Smooth muscle cell (in vitro differentiated cells): ENCODE results near the gene NKAIN4. TPM values are rescaled to one million over a fixed set of nuclear protein-coding genes. Genes with fewer than 3 reads are reported as not detected.

Source experiments
- DNase-seq: peaks from one replicate; lab custom pipeline; 2025; ENCODE audit not compliant: unreplicated experiment; lab: John Stamatoyannopoulos, UW
- H2AFZ ChIP-seq: fragments of 200-600 bp; sonication (generic); 2 replicates; pipeline ENCODE4 v1.6.0; 2016; ENCODE audit warnings: antibody characterized with exemption, low read depth, mild to moderate bottlenecking
- H3F3A ChIP-seq: fragments of 200-600 bp; sonication (generic); 2 replicates; pipeline ENCODE4 v1.6.0; 2017; ENCODE audit warnings: antibody characterized with exemption, low read depth
- H3K27ac ChIP-seq: fragments of 200-600 bp; sonication (generic); 2 replicates; pipeline ENCODE4 v1.5.1; 2016; ENCODE audit warnings: low read depth, mild to moderate bottlenecking
- H3K27me3 ChIP-seq: fragments of 200-600 bp; sonication (generic); 2 replicates; pipeline ENCODE4 v1.6.1; 2016; ENCODE audit warnings: low read depth, mild to moderate bottlenecking
- H3K36me3 ChIP-seq: fragments of 200-600 bp; sonication (generic); 2 replicates; pipeline ENCODE4 v1.5.1; 2016; ENCODE audit warnings: low read depth
- H3K4me1 ChIP-seq: fragments of 200-600 bp; sonication (generic); 2 replicates; pipeline ENCODE4 v1.5.1; 2016; ENCODE audit warnings: low read depth
- H3K4me2 ChIP-seq: fragments of 200-600 bp; sonication (generic); 2 replicates; pipeline ENCODE4 v1.6.0; 2016; ENCODE audit warnings: mild to moderate bottlenecking
- H3K4me3 ChIP-seq: fragments of 200-600 bp; sonication (generic); 2 replicates; pipeline ENCODE4 v1.5.1; 2016; ENCODE audit warnings: mild to moderate bottlenecking
- H3K79me2 ChIP-seq: fragments of 200-600 bp; sonication (generic); 2 replicates; pipeline ENCODE4 v1.6.0; 2016; ENCODE audit warnings: low read depth, mild to moderate bottlenecking
- H3K9ac ChIP-seq: fragments of 200-600 bp; sonication (generic); 2 replicates; pipeline ENCODE4 v1.6.0; 2016; ENCODE audit warnings: low read depth
- H3K9me3 ChIP-seq: fragments of 200-600 bp; sonication (generic); replicated peaks from 2 replicates; pipeline ENCODE4 v1.5.1; 2016; ENCODE audit warnings: low read depth
- H4K20me1 ChIP-seq: fragments of 200-600 bp; sonication (generic); 2 replicates; pipeline ENCODE4 v1.6.0; 2016; ENCODE audit warnings: low read depth
- CTCF ChIP-seq: fragments of 200-600 bp; sonication (generic); IDR thresholded peaks from 2 replicates; pipeline ENCODE4 v1.5.1; 2017; ENCODE audit warnings: borderline replicate concordance, mild to moderate bottlenecking, antibody characterized with exemption; ENCODE audit not compliant: insufficient read depth, poor library complexity, severe bottlenecking
- WGBS: methylation state at CpG from one replicate; pipeline ENCODE4 v1.1.7; 2016; ENCODE audit warnings: low lambda C conversion rate; 5-methylcytosine and 5-hydroxymethylcytosine counted together
- polyA plus RNA-seq: library from polyadenylated mRNA; unstranded; fragments of >200 nt; fragmentation: Nextera tagmentation; extraction: Ambion mirVana; gene quantifications from 2 replicates; pipeline ENCODE4 v1.2.1, GENCODE V29; 2016
- total RNA-seq: library from RNA; depleted of rRNA; stranded (reverse); fragments of >200 nt; gene quantifications from 2 replicates; pipeline ENCODE4 v1.2.3, GENCODE V29; 2014

NKAIN4 gene
- total and polyA plus RNA-seq, 2 experiments from 2014 or later: 19.8 to 50.0 TPM

GRCh38 chr20:63286781-63287696 lies 32.8 kb upstream of the NKAIN4 start:
- H3K4me3 ChIP-seq: no peak overlapping the region
- peaks cover 6% of the 10 kb centered on the region for H3K36me3 ChIP-seq
- peaks cover 3% of the 10 kb centered on the region for H3K4me1 ChIP-seq
- no peaks in the 10 kb centered on the region for H3K79me2 ChIP-seq
- no peak overlapping the region for H3K4me2 ChIP-seq
- peaks cover 5% of the 10 kb centered on the region for H3F3A ChIP-seq
- H3K9ac ChIP-seq: no peak overlapping the region
- no peaks in the 10 kb centered on the region for H3K9me3 ChIP-seq
- H3K27ac ChIP-seq: no peak overlapping the region
- no peak overlapping the region for H2AFZ ChIP-seq
- H3K27me3 ChIP-seq: no peaks in the 10 kb centered on the region
- no peak for DNase-seq
- no peak for TF ChIP-seq CTCF
- 96% methylated on average over 23 of the region's 23 CpGs for WGBS
- peaks cover 98% of the 10 kb centered on the region for H4K20me1 ChIP-seq

DNA sequence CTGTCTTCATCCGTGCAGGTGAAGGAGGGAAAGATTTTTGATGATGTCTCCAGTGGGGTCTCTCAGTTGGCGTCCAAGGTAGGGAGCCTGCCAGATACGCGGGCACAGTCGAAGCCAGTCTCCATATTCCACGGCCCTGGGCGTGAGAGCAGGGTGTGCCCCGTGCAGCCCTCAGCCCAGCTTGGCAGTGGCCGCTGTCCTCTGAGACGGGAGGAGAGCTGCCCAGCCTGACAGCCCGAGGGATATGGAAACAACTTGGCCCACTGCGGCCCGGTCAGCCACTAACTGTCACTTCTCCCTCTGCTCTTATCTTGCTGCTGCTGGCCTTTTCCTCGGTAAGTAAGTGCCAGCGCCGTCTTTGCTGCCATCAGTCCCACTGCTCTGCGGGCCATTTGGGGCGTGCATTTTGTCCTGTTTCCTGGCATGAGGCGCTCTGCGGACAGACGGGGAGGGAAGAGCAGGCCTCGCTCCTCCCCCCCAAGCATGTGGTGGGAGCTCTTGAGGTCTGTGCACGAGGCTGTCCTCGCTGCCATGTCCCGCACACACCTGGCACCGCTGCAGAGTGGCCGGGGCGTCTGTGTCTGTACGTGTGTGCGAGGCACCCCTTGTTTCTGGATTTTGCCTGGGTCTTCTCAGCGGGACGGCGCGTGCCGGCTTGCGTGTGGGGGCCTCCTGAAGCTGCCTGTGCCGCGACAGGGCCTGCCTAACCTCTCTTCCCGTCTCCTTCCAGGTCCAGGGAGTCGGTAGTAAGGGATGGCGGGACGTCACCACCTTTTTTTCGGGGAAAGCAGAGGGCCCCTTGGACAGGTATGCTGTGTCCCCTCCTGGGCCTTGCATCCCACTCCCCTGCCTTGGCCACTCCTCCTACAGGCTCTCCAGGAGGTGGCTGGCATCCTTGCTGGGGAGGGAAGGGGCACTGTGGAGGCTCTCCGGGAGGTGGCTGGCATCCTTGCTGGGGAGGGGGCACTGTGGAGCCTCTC lies 31.7 kb upstream of the NKAIN4 start:
- Histone ChIP-seq H3K4me1 (peaks cover 2% of the 10 kb centered on the region), H3F3A (peaks cover 4% of the 10 kb centered on the region), H4K20me1 (peaks cover 99% of the 10 kb centered on the region)

DNA sequence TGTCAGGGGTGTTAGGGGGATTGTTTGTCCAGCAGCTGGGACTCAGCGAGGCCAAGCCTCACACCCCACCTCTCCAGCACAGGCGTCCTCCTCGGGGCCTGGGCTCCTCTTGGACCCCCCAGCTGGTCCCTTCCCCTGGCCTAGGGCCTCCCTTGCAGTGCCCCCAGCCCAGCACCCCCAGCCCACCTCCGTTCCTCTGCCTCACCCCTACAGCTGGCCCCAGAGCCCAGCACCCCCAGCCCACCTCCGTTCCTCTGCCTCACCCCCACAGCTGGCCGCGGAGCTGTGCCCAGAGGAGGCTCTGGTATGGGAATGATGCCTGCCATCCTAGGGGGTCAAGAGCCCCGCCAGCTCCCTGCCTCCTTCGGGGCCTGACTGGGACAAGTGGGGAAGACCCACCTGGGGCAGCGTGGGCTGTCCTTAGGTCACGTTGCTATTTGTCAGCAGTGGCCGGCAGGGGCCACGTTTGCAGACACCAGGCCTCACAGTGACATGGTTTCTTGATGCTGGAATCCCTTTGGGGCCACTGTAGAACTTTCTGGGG lies 30.8 kb upstream of the NKAIN4 start:
- Histone ChIP-seq H3K4me2 (no peak overlapping the region), H4K20me1 (peaks cover 99% of the 10 kb centered on the region), H2AFZ (no peak overlapping the region), H3K79me2 (peaks cover 3% of the 10 kb centered on the region), H3K4me1 (no peaks in the 10 kb centered on the region), H3K27me3 (no peaks in the 10 kb centered on the region), H3K27ac (no peak overlapping the region), H3K9ac (no peak overlapping the region), H3K9me3 (no peaks in the 10 kb centered on the region), H3F3A (no peaks in the 10 kb centered on the region), H3K36me3 (peaks cover 6% of the 10 kb centered on the region), H3K4me3 (no peak overlapping the region)
- WGBS: 91% methylated on average over 13 of the region's 13 CpGs
- DNase-seq: no peak
- TF ChIP-seq CTCF: no peak

More for the DNA sequence above, 31.7 kb upstream of the NKAIN4 start:
- H3K9ac ChIP-seq: no peak overlapping the region
- H3K36me3 ChIP-seq: peaks cover 6% of the 10 kb centered on the region
- no peak overlapping the region for H3K4me2 ChIP-seq
- H2AFZ ChIP-seq: no peak overlapping the region
- no peak overlapping the region for H3K4me3 ChIP-seq
- no peaks in the 10 kb centered on the region for H3K79me2 ChIP-seq
- WGBS: 96% methylated on average over 44 of the region's 44 CpGs
- no peak for TF ChIP-seq CTCF
- no peak overlapping the region for H3K27ac ChIP-seq
- no peaks in the 10 kb centered on the region for H3K27me3 ChIP-seq
- DNase-seq: no peak
- H3K9me3 ChIP-seq: no peaks in the 10 kb centered on the region
